DND-41 (cell line): ENCODE data around the gene TEX19.

Experiments used
- ATAC-seq: fragments of 200-7000 bp; cut with Tn5 transposase; 3 replicates; pipeline ENCODE4 v1.9.1; 2021; ENCODE audit warnings: low read depth; ENCODE audit not compliant: insufficient read depth
- DNase-seq: peaks from one replicate; pipeline ENCODE4 v3.0.0-alpha.2; 2020
- H2AFZ ChIP-seq: 2 replicates; pipeline ENCODE4 v1.6.0; 2012; ENCODE audit warnings: low read depth, low read length
- H3K27ac ChIP-seq: 2 replicates; pipeline ENCODE4 v1.5.1; 2012; ENCODE audit warnings: low read length, inconsistent platforms
- H3K27me3 ChIP-seq: fragments of 200-600 bp; sonication (generic); 2 replicates; pipeline ENCODE4 v1.6.0; 2012; ENCODE audit warnings: low read length, mild to moderate bottlenecking, inconsistent platforms; ENCODE audit not compliant: insufficient read depth, poor library complexity
- H3K36me3 ChIP-seq: 2 replicates; pipeline ENCODE4 v1.5.1; 2012; ENCODE audit warnings: low read length, inconsistent platforms; ENCODE audit not compliant: insufficient read depth
- H3K4me1 ChIP-seq: 2 replicates; pipeline ENCODE4 v1.5.1; 2012; ENCODE audit warnings: mild to moderate bottlenecking, low read length; ENCODE audit not compliant: insufficient read depth
- H3K4me2 ChIP-seq: 2 replicates; pipeline ENCODE4 v1.6.0; 2012; ENCODE audit warnings: mild to moderate bottlenecking, moderate library complexity, low read length, inconsistent platforms; ENCODE audit not compliant: insufficient read depth
- H3K4me3 ChIP-seq, 2 experiments: fragments of 200-600 bp in 1 of 2; shearing (Covaris generic) in 1 of 2; 2 replicates each; pipeline ENCODE4 v1.5.1; 2012 to 2016; ENCODE audit warnings: inconsistent platforms in 2 of 2, low read length in 2 of 2, mild to moderate bottlenecking in 2 of 2, low read depth in 1 of 2, moderate library complexity in 1 of 2
- H3K79me2 ChIP-seq: 2 replicates; pipeline ENCODE4 v1.6.0; 2012; ENCODE audit warnings: low read length, inconsistent platforms; ENCODE audit not compliant: insufficient read depth
- H3K9ac ChIP-seq: 2 replicates; pipeline ENCODE4 v1.6.0; 2012; ENCODE audit warnings: low read depth, mild to moderate bottlenecking, inconsistent platforms, low read length, moderate library complexity
- H3K9me3 ChIP-seq: 2 replicates; pipeline ENCODE4 v1.5.1; 2012; ENCODE audit warnings: low read length, moderate library complexity, mild to moderate bottlenecking, inconsistent platforms; ENCODE audit not compliant: insufficient read depth, severe bottlenecking
- H4K20me1 ChIP-seq: 2 replicates; pipeline ENCODE4 v1.6.0; 2012; ENCODE audit warnings: low read length; ENCODE audit not compliant: insufficient read depth
- EZH2 ChIP-seq: IDR thresholded peaks from 3 replicates; pipeline ENCODE4 v1.6.1; 2012; ENCODE audit warnings: borderline replicate concordance, low read depth, mild to moderate bottlenecking, moderate library complexity, low read length, inconsistent platforms; ENCODE audit not compliant: severe bottlenecking
- TF ChIP-seq, protein P1 (sequence below): IDR thresholded peaks from 2 replicates; pipeline ENCODE4 v1.5.1; 2012; ENCODE audit warnings: borderline replicate concordance, low read length, moderate library complexity, mild to moderate bottlenecking; ENCODE audit not compliant: poor library complexity, severe bottlenecking; ENCODE audit errors: extremely low read depth

Gene TEX19

DNA sequence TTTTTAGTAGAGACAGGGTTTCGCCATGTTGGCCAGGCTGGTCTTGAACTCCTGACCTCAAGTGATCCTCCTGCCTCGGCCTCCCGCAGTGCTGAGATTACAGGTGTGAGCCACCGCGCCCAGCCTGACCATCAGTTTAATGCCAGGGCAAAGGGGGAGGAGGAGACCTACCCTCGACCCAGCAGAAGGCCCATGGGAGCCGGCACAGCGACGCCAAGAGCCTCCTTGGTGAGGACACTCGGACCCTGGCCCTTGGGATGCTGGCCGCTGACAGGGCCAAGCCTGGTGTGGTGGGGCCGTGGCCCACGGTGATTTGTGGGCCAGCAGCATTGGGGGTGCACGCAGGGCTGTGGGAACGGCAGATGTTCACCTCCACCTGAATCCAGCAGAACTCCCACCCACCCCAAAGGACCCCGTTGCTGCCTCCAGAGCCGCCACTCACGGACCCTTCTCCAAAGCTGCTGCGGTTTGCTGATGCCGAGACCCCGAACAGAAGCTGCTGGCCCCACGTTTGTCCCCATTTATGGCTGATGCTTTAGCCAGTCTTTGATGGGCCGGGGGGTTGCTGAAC lies 32.5 kb downstream of the TEX19 start:
- Histone ChIP-seq H3K27me3 (no peaks in the 10 kb centered on the region), H3K79me2 (no peaks in the 10 kb centered on the region), H2AFZ (no peak overlapping the region), H3K9me3 (no peaks in the 10 kb centered on the region), H3K4me2 (no peak overlapping the region), H3K9ac (no peak overlapping the region), H4K20me1 (no peaks in the 10 kb centered on the region), H3K4me3 (no peak overlapping the region), H3K27ac (no peak overlapping the region), H3K36me3 (peaks cover 26% of the 10 kb centered on the region), H3K4me1 (no peaks in the 10 kb centered on the region)
- ATAC-seq (no peak), DNase-seq (no peak)
- no peak for TF ChIP-seq EZH2
- TF ChIP-seq, protein P1, sequence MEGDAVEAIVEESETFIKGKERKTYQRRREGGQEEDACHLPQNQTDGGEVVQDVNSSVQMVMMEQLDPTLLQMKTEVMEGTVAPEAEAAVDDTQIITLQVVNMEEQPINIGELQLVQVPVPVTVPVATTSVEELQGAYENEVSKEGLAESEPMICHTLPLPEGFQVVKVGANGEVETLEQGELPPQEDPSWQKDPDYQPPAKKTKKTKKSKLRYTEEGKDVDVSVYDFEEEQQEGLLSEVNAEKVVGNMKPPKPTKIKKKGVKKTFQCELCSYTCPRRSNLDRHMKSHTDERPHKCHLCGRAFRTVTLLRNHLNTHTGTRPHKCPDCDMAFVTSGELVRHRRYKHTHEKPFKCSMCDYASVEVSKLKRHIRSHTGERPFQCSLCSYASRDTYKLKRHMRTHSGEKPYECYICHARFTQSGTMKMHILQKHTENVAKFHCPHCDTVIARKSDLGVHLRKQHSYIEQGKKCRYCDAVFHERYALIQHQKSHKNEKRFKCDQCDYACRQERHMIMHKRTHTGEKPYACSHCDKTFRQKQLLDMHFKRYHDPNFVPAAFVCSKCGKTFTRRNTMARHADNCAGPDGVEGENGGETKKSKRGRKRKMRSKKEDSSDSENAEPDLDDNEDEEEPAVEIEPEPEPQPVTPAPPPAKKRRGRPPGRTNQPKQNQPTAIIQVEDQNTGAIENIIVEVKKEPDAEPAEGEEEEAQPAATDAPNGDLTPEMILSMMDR = no peak

DNA sequence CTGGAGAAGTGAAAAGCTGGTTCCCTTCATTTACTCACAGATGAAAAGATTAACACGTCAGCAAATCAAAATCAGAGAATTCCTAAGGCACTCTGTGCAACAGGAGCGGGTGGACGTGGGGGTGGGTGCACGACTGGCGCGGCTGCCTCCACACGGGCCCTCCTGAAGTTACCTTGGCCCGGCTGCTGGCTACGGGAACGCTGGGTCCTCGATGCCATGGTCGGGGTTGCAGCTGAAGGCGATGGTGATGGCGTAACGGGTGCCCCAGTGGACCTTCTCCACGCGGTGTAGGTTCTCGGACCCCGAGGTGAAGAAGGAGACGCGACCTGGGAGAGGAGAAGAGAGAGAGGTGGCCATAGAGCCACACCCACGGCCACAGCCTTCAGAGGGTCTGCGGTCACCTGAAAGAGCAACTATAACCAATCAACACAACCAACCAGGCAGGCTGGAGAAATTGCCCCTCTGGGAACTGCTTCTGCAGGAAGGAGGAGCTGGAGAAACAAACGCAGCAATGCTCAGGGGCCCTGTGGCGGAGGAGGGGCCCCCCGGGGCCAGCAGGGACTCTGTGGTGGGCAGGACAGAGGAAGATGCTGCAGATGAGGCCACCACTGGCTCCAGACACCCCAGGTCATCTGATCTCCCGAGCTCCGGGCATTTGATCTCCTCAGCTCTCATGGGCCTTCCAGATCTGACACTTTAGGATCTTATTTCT lies 33.3 kb downstream of the TEX19 start:
- DNase-seq (no peak), ATAC-seq (no peak)
- no peak overlapping the region for H3K27ac ChIP-seq
- no peak for TF ChIP-seq EZH2
- TF ChIP-seq, protein P1 = no peak
- no peak overlapping the region for H3K4me3 ChIP-seq
- no peaks in the 10 kb centered on the region for H3K27me3 ChIP-seq
- H3K4me2 ChIP-seq = no peak overlapping the region
- no peaks in the 10 kb centered on the region for H3K4me1 ChIP-seq
- H3K9ac ChIP-seq = no peak overlapping the region
- H3K36me3 ChIP-seq = peaks cover 30% of the 10 kb centered on the region
- H4K20me1 ChIP-seq = no peaks in the 10 kb centered on the region
- no peak overlapping the region for H2AFZ ChIP-seq
- H3K79me2 ChIP-seq = no peaks in the 10 kb centered on the region
- H3K9me3 ChIP-seq = no peaks in the 10 kb centered on the region

DNA sequence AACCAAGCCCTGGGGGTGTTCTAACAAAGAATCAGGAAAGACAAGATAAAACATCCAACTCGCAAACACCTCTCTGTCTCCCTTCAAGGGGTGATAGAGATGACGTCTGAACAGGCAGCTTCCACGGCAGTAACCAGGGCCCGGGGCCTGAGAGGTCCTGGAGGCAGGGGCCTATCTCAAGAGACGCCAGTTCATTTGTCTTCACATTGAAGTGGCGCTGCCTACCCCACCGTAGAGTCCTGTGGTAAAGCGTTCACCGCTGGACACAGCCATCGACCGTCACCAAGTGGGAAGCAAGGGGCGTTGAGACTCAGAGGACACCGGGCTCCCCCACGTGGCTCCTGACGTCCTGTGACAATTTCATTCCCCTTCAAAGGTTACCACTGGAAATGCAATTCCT lies 33.9 kb downstream of the TEX19 start:
- Histone ChIP-seq H3K27me3 (no peaks in the 10 kb centered on the region), H3K79me2 (no peaks in the 10 kb centered on the region), H3K4me2 (no peak overlapping the region), H4K20me1 (no peaks in the 10 kb centered on the region), H3K9ac (no peak overlapping the region), H3K4me3 (no peak overlapping the region), H3K4me1 (no peaks in the 10 kb centered on the region), H2AFZ (no peak overlapping the region), H3K27ac (no peak overlapping the region), H3K9me3 (no peaks in the 10 kb centered on the region), H3K36me3 (peaks cover 35% of the 10 kb centered on the region)
- TF ChIP-seq, protein P1 = no peak
- TF ChIP-seq EZH2 = no peak
- DNase-seq = no peak
- ATAC-seq = no peak
